Measurements from ENCODE around the gene MAPT.

MAPT gene

GRCh38 chr17:45976391-45976754, 82.0 kb downstream of the MAPT start:
- no peak for DNase-seq

GRCh38 chr17:45976755-45977505, 82.6 kb downstream of the MAPT start:
- no peak for DNase-seq

GRCh38 chr17:45977506-45977824, 83.1 kb downstream of the MAPT start:
- DNase-seq: no peak

- no peak for DNase-seq
Observed at GRCh38 chr17:45977976-45978626, 83.7 kb downstream of the MAPT start.

GRCh38 chr17:45979137-45979536, 84.8 kb downstream of the MAPT start:
- DNase-seq: no peak

GRCh38 chr17:45980855-45981254, 86.5 kb downstream of the MAPT start:
- no peak for DNase-seq

- DNase-seq: no peak
Observed at GRCh38 chr17:45981306-45981705, 87.0 kb downstream of the MAPT start.

- DNase-seq: no peak
Observed at GRCh38 chr17:45982791-45983613, 88.6 kb downstream of the MAPT start.

GRCh38 chr17:45983614-45984310, 89.4 kb downstream of the MAPT start:
- no peak for DNase-seq

GRCh38 chr17:45984368-45984767, 90.0 kb downstream of the MAPT start:
- no peak for DNase-seq

GRCh38 chr17:45985447-45985846, 91.1 kb downstream of the MAPT start:
- no peak for DNase-seq

- no peak for DNase-seq
Observed at GRCh38 chr17:45986056-45986455, 91.7 kb downstream of the MAPT start.

- no peak for DNase-seq
Observed at GRCh38 chr17:45987706-45988105, 93.4 kb downstream of the MAPT start.

- no peak for DNase-seq
Observed at GRCh38 chr17:45989759-45990158, 95.4 kb downstream of the MAPT start.

- no peak for DNase-seq
Observed at GRCh38 chr17:45990886-45991285, 96.5 kb downstream of the MAPT start.

- no peak for DNase-seq
Observed at GRCh38 chr17:45991341-45991740, 97.0 kb downstream of the MAPT start.

GRCh38 chr17:45992175-45992574, 97.8 kb downstream of the MAPT start:
- DNase-seq: no peak

- DNase-seq: no peak
Observed at GRCh38 chr17:45992904-45993303, 98.5 kb downstream of the MAPT start.

GRCh38 chr17:45993962-45994627, 99.7 kb downstream of the MAPT start:
- DNase-seq: no peak

- no peak for DNase-seq
Observed at GRCh38 chr17:45994987-45995386, 100.6 kb downstream of the MAPT start.

GRCh38 chr17:45995627-45996270, 101.4 kb downstream of the MAPT start:
- DNase-seq: no peak

- no peak for DNase-seq
Observed at GRCh38 chr17:45996282-45996937, 102.1 kb downstream of the MAPT start.
